H1 (cell line): ENCODE measurements around the gene DAZAP2. TPM values are rescaled to one million over a fixed set of nuclear protein-coding genes. Genes with fewer than 3 reads are reported as not detected.

Source experiments
- CHD7 ChIP-seq: fragments of 300-600 bp; sonication (generic); IDR thresholded peaks from 2 replicates; pipeline ENCODE4 v1.7.1; 2012; ENCODE audit warnings: low read length, moderate library complexity, mild to moderate bottlenecking, inconsistent platforms; ENCODE audit not compliant: insufficient replicate concordance
- CREB1 ChIP-seq: IDR thresholded peaks from 2 replicates; pipeline ENCODE4 v1.6.1; 2012; ENCODE audit warnings: inconsistent platforms
- E2F6 ChIP-seq: IDR thresholded peaks from 2 replicates; pipeline ENCODE4 v1.6.1; 2012; ENCODE audit warnings: inconsistent platforms
- GTF2F1 ChIP-seq: IDR thresholded peaks from 2 replicates; pipeline ENCODE4 v1.6.1; 2012; ENCODE audit warnings: low read depth, low read length, improper control_type of control experiment, borderline replicate concordance
- KDM1A ChIP-seq: fragments of 200-600, 300-600 bp; sonication (generic); IDR thresholded peaks from 2 replicates; pipeline ENCODE4 v1.7.1; 2016; ENCODE audit warnings: mild to moderate bottlenecking, low read length, borderline replicate concordance
- KDM5A ChIP-seq: fragments of 200-600 bp; IDR thresholded peaks from 2 replicates; pipeline ENCODE4 v1.7.1; 2012; ENCODE audit warnings: mild to moderate bottlenecking, low read length, inconsistent platforms, mixed read lengths
- NANOG ChIP-seq: IDR thresholded peaks from 2 replicates; pipeline ENCODE4 v1.6.1; 2011; ENCODE audit warnings: low read length, low read depth, mild to moderate bottlenecking, inconsistent platforms; ENCODE audit not compliant: insufficient read depth, poor library complexity, severe bottlenecking
- RXRA ChIP-seq: IDR thresholded peaks from 2 replicates; pipeline ENCODE4 v1.6.1; 2011; ENCODE audit warnings: low read depth, mild to moderate bottlenecking, low read length, moderate library complexity; ENCODE audit not compliant: insufficient read depth
- SIX5 ChIP-seq: IDR thresholded peaks from 2 replicates; pipeline ENCODE4 v1.6.1; 2011; ENCODE audit warnings: mild to moderate bottlenecking, low read depth, low read length
- polyA plus RNA-seq, 7 experiments: library from polyadenylated mRNA; depleted of rRNA in 3 of 7; stranded (reverse) in 5 of 7; unstranded in 2 of 7; fragments of >200 nt in 5 of 7; fragments of 200-250 nt in 2 of 7; gene quantifications; 1 replicate in 5 of 7; 2 replicates in 1 of 7; 4 replicates in 1 of 7; pipeline versions ENCODE4 v1.2.1 to v1.2.3, GENCODE V29; 2011 to 2013; ENCODE audit warnings: missing spikeins in 2 of 7, mixed read lengths in 2 of 7
- total RNA-seq: library from RNA; stranded (reverse); fragmentation: NEBNext Ultra II Directional; extraction: Animal tissue kit (Norgen Biotek cat#: 25700); gene quantifications from 2 replicates; pipeline ENCODE4 v1.2.1, GENCODE V29; 2021

The DAZAP2 gene
- total and polyA plus RNA-seq, 2 of the 8 experiments (the other 6 are each of a cell fraction or from before 2014, with no cell fraction given) = 27.1 to 77.2 TPM

- no peak for TF ChIP-seq CHD7
- no peak for TF ChIP-seq KDM1A
- no peak for TF ChIP-seq E2F6
- TF ChIP-seq GTF2F1 = no peak
- TF ChIP-seq KDM5A = no peak
- TF ChIP-seq SIX5 = no peak
- no peak for TF ChIP-seq RXRA
- no peak for TF ChIP-seq CREB1
- TF ChIP-seq NANOG = no peak
Measured at GRCh38 chr12:51195841-51196240, 42.8 kb upstream of the DAZAP2 start (continued).
